Brain microvascular endothelial cell (primary cell): Measurements from ENCODE around the gene CD300E.
"Not testable (repeated sequence)": the region's sequence is repeated elsewhere in the genome, so short reads cannot be mapped to it uniquely, and the experiment has no call there.

Source experiments
- DNase-seq: peaks from one replicate; pipeline ENCODE4 v3.0.0-alpha.2; 2020
- H3K27ac ChIP-seq: fragments of 250-450 bp; sonication (Bioruptor Pico); 2 replicates; pipeline ENCODE4 v1.5.1; 2020; ENCODE audit warnings: mild to moderate bottlenecking, moderate library complexity
- H3K27me3 ChIP-seq: fragments of 250-450 bp; sonication (Bioruptor Pico); replicated peaks from 2 replicates; pipeline ENCODE4 v1.5.1; 2020; ENCODE audit warnings: mild to moderate bottlenecking
- H3K36me3 ChIP-seq: fragments of 250-450 bp; sonication (Bioruptor Pico); replicated peaks from 2 replicates; pipeline ENCODE4 v1.5.1; 2020; ENCODE audit warnings: mild to moderate bottlenecking
- H3K4me3 ChIP-seq: 2 replicates; pipeline ENCODE4 v1.5.1; 2011; ENCODE audit warnings: low read depth, mild to moderate bottlenecking, control low read depth, low read length, moderate library complexity
- in situ Hi-C: cut with HindIII; loops from 2 replicates; pipeline ENCODE4 v1.10.0; 2017; ENCODE audit warnings: low sequenced_read_pairs, low pct_ligation_motif_present
- TF ChIP-seq, protein P1 (sequence below): IDR thresholded peaks from 2 replicates; pipeline ENCODE4 v1.5.1; 2011; ENCODE audit warnings: low read depth, mild to moderate bottlenecking, moderate library complexity, low read length, control low read depth, inconsistent platforms; ENCODE audit errors: missing control alignments

CD300E gene

DNA sequence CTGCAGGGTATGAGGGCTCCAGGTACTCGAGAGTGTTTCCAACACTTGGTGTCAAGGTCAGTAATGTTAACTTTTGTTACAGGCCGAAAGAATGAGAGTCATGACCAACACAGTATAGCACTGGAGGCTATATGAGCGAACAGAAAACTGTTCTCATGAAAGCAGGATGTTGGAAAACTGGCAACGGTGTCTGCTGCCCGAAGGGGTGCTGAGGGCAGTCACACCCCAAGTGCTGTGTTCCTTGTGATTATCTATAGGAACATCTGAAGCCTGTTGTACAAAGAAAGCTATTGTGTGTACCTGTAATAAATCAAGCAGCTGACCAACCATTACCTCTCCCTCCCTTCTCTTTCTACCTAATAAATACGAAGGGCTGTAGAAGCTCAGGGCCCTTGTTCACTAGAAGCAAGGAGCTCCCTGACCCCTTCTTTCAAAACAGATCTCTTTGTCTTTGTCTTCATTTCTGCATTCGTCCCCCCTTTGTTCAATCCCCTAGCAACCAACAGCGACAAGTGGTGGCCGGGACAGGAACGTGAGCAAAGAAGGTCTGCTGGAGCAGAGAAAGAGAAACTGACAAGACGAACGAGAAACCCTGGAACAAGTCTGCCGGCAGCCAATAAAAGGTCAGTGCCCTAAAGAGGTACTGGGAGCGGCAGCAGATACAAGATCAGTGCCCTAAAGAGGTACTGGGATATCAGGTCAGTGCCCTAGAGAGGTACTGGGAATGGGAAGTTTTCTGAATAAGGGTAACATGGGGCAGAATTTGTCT lies 39.1 kb downstream of the CD300E start:
- H3K36me3 ChIP-seq = no peaks in the 10 kb centered on the region
- no peak overlapping the region for H3K4me3 ChIP-seq
- no peak for DNase-seq
- in situ Hi-C loops = no loop called here
- TF ChIP-seq, protein P1, sequence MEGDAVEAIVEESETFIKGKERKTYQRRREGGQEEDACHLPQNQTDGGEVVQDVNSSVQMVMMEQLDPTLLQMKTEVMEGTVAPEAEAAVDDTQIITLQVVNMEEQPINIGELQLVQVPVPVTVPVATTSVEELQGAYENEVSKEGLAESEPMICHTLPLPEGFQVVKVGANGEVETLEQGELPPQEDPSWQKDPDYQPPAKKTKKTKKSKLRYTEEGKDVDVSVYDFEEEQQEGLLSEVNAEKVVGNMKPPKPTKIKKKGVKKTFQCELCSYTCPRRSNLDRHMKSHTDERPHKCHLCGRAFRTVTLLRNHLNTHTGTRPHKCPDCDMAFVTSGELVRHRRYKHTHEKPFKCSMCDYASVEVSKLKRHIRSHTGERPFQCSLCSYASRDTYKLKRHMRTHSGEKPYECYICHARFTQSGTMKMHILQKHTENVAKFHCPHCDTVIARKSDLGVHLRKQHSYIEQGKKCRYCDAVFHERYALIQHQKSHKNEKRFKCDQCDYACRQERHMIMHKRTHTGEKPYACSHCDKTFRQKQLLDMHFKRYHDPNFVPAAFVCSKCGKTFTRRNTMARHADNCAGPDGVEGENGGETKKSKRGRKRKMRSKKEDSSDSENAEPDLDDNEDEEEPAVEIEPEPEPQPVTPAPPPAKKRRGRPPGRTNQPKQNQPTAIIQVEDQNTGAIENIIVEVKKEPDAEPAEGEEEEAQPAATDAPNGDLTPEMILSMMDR = no peak
- H3K27me3 ChIP-seq = no peaks in the 10 kb centered on the region
- H3K27ac ChIP-seq = no peak overlapping the region

DNA sequence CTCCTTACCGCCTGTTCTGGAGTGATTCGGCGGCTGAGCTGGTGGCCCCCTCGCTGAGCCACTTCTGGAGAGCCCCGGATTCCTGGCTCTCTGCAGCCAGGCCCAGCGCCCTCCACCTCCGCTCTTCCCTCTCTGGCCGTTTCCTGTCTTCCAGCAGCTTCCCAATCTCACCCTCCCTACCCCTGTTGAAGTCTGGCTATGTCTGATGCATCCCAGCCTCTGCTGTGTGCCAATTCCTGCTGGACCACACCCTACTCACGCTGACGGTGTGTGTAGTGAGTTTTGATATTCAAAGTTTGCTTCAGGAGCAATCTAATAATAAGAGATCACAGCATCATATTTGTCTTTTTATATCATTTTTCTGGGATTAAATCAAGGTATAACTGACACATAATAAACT lies 40.9 kb downstream of the CD300E start:
- H3K4me3 ChIP-seq = no peak overlapping the region
- no peaks in the 10 kb centered on the region for H3K36me3 ChIP-seq
- H3K27me3 ChIP-seq = no peaks in the 10 kb centered on the region
- H3K27ac ChIP-seq = no peak overlapping the region
- DNase-seq = no peak
- in situ Hi-C loops = no loop called here
- TF ChIP-seq, protein P1 = no peak

DNA sequence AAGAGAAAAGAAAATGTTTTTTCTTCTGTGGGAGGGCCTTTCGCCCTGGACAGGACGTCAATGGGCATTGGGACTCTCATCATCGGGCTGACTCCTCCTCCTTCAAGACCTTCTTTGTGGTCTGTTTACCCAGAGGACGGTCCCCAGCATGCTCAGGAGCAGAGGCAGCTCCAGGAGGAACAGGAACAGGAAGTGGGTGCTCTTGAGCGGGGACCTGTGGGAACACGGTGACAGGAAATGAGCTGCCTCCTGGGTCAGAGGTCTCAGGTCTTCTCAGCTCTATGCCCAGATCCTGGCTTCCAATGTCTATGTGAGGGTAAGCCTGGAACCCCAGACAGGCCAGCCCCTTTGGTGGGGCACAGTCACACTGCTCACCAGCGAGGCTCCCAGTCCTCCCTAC lies 43.6 kb downstream of the CD300E start:
- TF ChIP-seq, protein P1 = no peak
- H3K36me3 ChIP-seq = no peaks in the 10 kb centered on the region
- H3K4me3 ChIP-seq = no peak overlapping the region
- DNase-seq = no peak
- in situ Hi-C loops = no loop called here
- no peaks in the 10 kb centered on the region for H3K27me3 ChIP-seq
- no peak overlapping the region for H3K27ac ChIP-seq

DNA sequence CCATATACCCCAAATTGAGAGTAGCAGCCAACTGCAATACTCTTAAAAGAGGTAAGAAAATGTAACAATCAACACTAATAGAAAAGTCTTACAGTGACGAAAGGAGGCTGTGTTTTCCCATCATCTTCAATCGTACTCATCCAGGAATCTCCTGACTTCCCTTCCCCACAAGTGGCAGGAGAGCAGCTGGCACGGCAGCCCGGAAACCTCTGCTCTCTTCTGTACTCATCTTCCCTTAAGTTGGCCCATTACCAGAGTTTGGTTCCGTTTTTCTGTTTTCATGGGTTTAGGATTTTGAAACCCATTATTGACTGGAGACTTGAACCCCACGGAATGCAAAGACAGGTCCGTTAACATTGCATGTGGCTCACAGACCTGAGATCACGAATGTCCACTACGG lies 44.6 kb downstream of the CD300E start:
- H3K27me3 ChIP-seq = no peaks in the 10 kb centered on the region
- no peak overlapping the region for H3K27ac ChIP-seq
- H3K36me3 ChIP-seq = no peaks in the 10 kb centered on the region
- no peak for DNase-seq
- TF ChIP-seq, protein P1 = no peak
- no peak overlapping the region for H3K4me3 ChIP-seq
- in situ Hi-C loops = no loop called here

DNA sequence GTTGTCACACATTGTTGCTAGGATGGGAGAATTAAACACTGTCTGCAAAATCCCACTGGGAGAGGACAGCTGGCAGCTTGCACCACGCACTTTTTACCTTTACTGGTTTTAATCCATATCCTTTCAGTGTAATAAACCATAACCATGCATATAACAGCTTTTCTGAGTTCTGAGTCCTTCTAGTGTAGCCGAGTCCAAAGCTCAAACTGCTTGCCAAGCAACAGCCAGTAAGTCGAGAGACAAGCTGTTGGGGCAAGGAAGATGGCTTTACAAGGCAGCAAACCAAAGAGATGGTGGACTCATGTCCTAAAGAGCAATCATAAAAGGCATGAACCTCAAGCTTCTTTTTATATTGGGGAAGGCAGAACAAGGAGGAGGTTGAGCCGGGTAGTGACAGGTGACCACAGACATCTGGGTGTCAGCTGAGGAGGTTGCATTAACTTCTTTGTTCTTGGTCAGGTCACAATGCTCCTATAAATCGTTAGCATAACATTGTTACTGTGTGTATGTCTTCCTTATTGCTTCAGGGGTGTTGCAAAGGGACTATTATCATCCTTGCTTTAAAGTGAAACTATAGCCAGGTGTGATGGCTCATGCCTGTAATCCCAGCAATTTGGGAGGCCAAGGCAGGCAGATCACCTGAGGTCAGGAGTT lies 48.9 kb downstream of the CD300E start:
- no peaks in the 10 kb centered on the region for H3K27me3 ChIP-seq
- TF ChIP-seq, protein P1 = no peak
- H3K4me3 ChIP-seq = no peak overlapping the region
- H3K27ac ChIP-seq = no peak overlapping the region
- no peaks in the 10 kb centered on the region for H3K36me3 ChIP-seq
- in situ Hi-C loops = no loop called here
- DNase-seq = no peak

DNA sequence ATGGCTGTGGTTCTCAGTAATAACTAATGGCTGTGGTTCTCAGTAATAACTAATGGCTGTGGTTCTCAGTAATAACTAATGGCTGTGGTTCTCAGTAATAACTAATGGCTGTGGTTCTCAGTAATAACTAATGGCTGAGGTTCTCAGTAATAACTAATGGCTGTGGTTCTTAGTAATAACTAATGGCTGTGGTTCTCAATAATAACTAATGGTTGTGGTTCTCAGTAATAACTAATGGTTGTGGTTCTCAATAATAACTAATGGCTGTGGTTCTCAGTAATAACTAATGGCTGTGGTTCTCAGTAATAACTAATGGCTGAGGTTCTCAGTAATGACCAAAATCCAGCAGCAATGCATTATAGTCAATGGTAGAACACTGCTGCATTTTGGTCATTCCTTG lies 49.9 kb downstream of the CD300E start:
- H3K27me3 ChIP-seq, H3K27ac ChIP-seq, in situ Hi-C loops, H3K4me3 ChIP-seq, H3K36me3 ChIP-seq, DNase-seq: not testable (repeated sequence)
